Medulla oblongata (tissue), 1 donor: Measurements from ENCODE around the gene FAM227A.

Experiments used
- DNase-seq: peaks from one replicate; pipeline ENCODE4 v3.0.0-alpha.2; 2015; ENCODE audit errors: extremely low spot score

The FAM227A gene

DNA sequence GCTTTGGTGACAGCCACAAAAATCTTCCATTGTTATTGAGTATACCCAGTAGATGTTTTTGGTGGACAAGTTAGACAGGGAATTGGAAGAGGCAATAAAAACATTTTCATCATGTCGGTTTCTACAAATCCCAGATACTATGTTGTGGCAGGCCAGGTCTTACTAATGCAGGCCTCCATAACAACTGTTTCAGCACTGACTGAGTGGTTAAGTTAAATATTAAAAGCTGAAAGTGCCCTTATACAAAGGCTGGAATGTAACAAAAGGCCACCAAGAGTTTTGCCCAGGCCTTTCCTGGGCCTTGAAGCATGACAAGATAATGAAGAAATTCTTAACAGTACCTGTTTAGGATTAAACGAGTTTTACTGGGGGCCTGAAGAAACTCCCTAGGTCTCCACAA, 115.5 kb downstream of the FAM227A start:
- no peak for DNase-seq

DNA sequence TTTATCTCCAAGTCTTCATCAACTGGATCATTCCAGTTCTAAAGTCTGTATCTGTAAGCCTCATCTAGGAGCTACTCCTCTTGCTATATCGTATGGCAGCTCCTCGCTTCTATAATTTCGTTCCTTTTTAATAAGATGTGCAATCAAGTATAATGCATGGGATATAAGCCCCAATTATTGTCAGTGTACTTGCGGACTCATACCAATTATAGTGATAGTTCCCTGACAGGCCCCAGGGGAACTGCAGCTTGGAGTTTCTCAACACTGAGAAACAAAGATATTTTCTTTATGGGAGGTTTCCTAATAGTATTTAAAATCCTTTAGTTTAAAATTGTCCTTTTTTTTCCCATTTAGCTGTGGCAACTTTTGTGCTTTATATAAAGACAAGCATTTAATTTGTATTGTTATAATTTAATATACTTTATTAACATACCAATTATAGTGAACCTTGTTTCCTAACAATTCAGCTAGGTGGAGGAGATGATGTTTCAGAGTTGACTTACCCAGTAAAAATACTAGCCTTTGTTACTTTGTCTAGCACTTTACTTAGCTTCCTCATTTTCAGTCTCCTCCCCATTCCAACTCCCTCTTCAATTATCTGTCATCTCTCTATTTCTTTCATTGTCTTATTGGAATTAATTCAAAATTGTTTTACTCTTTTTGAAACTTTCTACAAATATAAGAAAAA, 124.8 kb downstream of the FAM227A start:
- DNase-seq = no peak
